AG09319 (cell line): ENCODE data around the gene LCN1.

Experiments used
- DNase-seq: peaks from one replicate; pipeline ENCODE4 v3.0.0-alpha.2; 2010; ENCODE audit warnings: low read depth; ENCODE audit errors: extremely low read depth
- TF ChIP-seq, protein P1 (sequence below): IDR thresholded peaks from 2 replicates; pipeline ENCODE4 v1.5.1; 2011; ENCODE audit warnings: low read depth, mild to moderate bottlenecking, inconsistent platforms, low read length, moderate library complexity

The LCN1 gene

DNA sequence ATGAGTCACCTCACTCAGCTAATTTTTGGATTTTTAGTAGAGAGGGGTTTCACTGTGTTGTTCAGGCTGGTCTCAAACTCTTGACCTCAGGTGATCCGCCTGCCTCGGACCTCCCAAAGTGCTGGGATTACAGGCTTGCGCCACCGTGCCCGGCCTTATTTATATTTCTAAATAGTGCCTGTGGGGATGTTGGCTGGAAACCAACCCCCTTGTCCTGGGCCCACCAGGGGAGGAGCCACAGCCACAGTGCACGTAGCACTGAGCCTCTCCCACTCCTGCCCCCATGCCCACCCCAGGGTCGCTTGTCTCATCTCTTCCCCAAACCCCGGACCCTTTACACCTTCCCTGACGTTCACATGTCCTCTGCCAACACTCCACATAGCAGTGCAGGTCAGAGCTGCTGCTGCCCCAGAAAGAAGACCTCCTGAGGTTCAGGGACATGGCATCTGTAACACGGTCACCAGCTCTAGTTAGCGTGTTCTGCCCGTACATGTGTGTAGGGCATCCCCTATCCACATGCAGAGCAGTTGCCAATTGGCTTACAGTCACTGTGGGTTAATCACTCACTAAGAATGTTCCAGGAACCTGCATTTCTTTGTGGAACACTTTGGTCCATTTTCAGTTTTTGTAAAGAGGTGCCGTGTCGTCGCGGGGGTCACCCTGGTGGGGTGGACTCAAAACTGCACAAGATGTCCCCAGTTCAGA lies 30.9 kb upstream of the LCN1 start:
- DNase-seq = no peak
- TF ChIP-seq, protein P1, sequence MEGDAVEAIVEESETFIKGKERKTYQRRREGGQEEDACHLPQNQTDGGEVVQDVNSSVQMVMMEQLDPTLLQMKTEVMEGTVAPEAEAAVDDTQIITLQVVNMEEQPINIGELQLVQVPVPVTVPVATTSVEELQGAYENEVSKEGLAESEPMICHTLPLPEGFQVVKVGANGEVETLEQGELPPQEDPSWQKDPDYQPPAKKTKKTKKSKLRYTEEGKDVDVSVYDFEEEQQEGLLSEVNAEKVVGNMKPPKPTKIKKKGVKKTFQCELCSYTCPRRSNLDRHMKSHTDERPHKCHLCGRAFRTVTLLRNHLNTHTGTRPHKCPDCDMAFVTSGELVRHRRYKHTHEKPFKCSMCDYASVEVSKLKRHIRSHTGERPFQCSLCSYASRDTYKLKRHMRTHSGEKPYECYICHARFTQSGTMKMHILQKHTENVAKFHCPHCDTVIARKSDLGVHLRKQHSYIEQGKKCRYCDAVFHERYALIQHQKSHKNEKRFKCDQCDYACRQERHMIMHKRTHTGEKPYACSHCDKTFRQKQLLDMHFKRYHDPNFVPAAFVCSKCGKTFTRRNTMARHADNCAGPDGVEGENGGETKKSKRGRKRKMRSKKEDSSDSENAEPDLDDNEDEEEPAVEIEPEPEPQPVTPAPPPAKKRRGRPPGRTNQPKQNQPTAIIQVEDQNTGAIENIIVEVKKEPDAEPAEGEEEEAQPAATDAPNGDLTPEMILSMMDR = no peak

DNA sequence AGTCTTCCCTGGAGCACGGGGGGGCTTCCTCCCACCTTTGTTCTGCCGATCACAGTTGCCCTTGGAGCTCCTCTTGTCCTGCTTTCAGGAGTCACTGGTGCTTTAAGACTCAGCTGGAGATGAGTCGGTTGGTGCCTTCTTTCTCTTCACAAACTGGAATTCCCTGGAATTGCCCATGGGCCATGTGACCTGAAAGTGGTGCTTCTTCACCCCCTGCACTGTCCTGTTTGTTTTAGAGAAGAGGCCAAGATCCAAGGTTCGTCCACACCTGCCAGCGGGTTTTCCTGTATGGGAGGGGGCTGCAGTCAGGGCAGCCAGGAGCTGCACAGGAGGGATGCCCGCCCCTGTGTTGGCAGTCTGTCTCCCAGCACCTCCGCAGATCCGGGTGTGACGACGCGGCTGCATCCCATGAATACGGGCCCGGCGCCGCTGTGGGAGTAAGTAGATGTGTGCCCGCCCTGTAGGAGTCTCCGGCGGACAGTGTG lies 30.2 kb upstream of the LCN1 start:
- TF ChIP-seq, protein P1 = no peak
- no peak for DNase-seq

DNA sequence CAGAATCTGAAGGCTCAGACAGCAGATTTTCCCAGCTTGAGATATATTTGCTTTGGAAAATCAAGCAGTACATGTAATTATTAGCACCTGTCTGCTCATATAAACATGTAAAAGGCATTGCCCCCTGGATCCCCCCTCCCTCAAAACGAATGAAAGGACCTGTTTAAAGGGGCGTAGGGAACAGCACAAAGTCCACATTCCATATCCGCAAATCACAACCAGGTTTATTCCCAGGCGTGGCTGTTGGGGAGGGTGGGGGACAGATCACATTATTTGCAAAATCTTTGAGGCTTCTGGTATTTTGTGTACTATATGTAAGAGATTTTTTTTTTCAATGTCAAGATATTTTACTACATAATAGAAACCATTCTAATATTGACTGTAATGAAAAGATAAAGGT lies 29.5 kb upstream of the LCN1 start:
- DNase-seq = no peak
- TF ChIP-seq, protein P1 = no peak

DNA sequence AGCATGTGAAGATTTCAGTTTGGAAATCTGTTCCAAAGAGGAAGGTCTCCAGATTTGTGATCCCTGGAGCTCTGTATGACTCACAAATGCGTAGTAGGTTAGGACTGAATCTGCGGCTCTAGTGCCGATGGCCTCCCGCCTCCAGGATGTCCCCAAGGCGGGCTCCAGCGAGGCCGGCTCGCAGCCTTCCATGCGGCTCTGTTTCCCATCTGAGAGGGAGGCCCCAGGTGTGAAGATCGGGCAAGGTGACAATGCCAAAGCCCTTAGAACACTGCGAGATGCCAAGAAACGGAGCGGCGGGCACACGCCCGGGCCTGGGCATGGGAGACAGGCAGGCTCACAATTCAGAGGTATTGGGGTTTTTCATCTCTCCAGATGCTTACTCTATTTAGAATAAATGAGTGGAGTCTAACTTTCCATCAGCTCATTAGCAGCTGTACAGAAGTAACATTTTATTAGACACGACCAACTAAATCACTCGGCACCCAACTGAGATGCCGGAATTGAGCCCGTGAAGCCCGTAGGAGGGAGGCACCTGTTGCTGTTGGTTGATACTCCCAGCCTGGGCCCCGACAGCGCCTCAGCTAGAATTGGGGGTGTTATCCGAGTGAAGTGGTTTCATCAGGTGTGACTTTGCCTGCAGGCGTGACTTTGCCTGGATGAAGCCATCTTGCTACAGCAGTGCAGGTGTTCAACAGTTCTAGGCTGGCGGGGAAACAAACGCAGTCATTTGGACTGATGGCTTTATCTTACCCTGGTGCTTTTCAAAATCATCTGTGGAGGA lies 28.2 kb upstream of the LCN1 start:
- DNase-seq = no peak
- TF ChIP-seq, protein P1 = no peak

DNA sequence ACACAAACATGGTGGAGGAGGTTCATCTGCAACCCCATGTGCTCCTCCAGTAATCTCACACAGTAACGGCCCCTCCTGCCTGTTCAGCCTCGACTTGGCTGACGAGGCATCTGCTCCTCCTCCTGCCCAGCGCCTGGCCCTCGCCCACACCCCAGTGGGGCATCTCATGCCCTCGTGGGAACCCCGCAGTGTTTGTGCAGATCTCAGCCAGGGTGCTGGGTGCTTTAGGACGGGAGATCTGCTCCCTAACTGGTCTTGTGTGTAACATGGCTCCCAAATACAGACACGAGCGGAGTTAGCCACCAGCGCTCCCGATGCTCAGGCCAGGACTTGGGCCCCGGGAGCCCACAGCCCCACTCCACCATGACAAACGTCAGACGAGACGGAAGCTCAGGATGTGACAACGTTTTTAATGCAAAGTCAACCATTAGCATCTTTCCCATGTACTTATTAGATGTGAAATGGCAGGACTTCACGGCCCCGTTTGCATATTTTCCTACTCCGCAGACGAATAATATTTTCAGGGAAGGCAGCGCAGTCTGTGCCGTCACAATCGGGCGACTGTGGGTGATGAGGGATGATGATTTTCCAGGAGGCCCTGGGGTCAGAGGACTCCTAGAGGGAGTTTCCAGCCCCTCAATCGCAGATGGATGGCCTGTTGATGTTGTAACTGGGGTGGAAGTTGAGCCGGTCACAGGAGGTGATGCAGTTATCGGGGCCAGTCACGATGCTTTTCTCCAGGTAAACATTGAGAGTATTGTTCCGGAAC lies 26.3 kb upstream of the LCN1 start:
- TF ChIP-seq, protein P1 = no peak
- DNase-seq = no peak

DNA sequence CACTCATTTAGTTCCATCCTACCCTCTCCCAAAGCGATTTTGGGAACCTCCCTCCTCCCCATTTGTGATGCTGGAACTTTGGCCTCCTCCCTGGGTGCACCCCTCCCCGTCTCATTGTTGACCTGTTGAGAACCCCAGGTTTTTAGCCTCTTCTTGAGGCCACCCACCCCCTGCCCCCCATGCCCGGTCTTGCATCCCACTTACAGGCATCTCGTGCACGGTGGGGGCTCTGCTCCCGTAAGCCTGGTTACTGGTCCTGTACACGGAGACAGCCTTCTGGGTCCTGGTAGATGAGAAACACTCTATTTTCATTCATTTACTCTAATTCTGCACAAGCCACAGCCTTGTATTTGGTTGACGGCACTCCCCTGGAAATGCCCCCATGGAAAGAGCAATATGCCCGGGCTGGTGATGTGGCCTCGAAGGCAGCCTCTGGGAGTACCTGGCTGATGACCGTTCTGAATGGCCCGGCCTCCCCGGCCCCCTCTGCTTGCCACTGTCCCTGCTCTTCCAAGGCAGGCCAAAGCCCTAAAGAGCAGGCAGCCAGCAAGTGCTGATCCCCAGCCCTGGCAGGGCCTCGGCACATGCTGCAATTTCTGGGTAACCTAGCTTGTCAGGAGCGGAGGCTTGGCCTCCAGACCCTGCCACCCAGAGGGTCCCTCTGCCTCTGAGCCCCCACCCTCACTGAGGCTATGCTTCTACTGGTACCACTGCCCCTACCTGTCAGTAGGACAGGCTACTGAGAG lies 22.7 kb upstream of the LCN1 start:
- TF ChIP-seq, protein P1 = no peak
- no peak for DNase-seq
